CD14-positive monocyte (primary cell): ENCODE measurements around the gene KMT2B. TPM values are rescaled to one million over a fixed set of nuclear protein-coding genes. Genes with fewer than 3 reads are reported as not detected.

Source experiments
- DNase-seq, 3 donors: peaks; one replicate each; pipeline ENCODE4 v3.0.0-alpha.2; 2011 to 2022
- H2AFZ ChIP-seq: 2 replicates; pipeline ENCODE4 v1.6.0; 2012; ENCODE audit warnings: mild to moderate bottlenecking, low read depth, low read length, inconsistent platforms; ENCODE audit not compliant: insufficient read depth, poor library complexity, severe bottlenecking
- H3K27ac ChIP-seq, 2 donors: 1 replicate in 1 of 2; 2 replicates in 1 of 2; pipeline ENCODE4 v1.5.1; 2012 to 2013; ENCODE audit warnings: low read length in 2 of 2, control low read depth in 1 of 2, inconsistent platforms in 1 of 2, low read depth in 1 of 2, mild to moderate bottlenecking in 1 of 2
- H3K27me3 ChIP-seq, 2 donors: one replicate each; pipeline versions ENCODE4 v1.6.0 to v1.6.1; 2011 to 2013; ENCODE audit warnings: low read length in 2 of 2; ENCODE audit not compliant: control insufficient read depth in 2 of 2, insufficient read depth in 2 of 2
- H3K36me3 ChIP-seq, 2 donors: replicated peaks in 1 of 2; 1 replicate in 1 of 2; 2 replicates in 1 of 2; pipeline versions ENCODE4 v1.5.1 to v1.6.1; 2012 to 2013; ENCODE audit warnings: low read length in 2 of 2, control low read depth in 1 of 2, inconsistent platforms in 1 of 2, mild to moderate bottlenecking in 1 of 2; ENCODE audit not compliant: insufficient read depth in 2 of 2, control insufficient read depth in 1 of 2
- H3K4me1 ChIP-seq, 2 donors: 1 replicate in 1 of 2; 2 replicates in 1 of 2; pipeline versions ENCODE4 v1.5.1 to v1.6.1; 2012 to 2013; ENCODE audit warnings: low read length in 2 of 2, control low read depth in 1 of 2, inconsistent platforms in 1 of 2, mild to moderate bottlenecking in 1 of 2, moderate library complexity in 1 of 2; ENCODE audit not compliant: insufficient read depth in 2 of 2, control insufficient read depth in 1 of 2
- H3K4me2 ChIP-seq: replicated peaks from 2 replicates; pipeline ENCODE3; 2012; ENCODE audit warnings: low read length, moderate library complexity, mild to moderate bottlenecking; ENCODE audit not compliant: poor library complexity, severe bottlenecking; ENCODE audit errors: extremely low read depth
- H3K4me3 ChIP-seq, 3 experiments: fragments of 200-600 bp in 1 of 3; sonication (generic) in 1 of 3; replicated peaks in 1 of 3; 1 replicate in 2 of 3; 2 replicates in 1 of 3; pipeline ENCODE4 v1.5.1; 2011 to 2013; ENCODE audit warnings: low read length in 3 of 3, mild to moderate bottlenecking in 3 of 3, control low read depth in 2 of 3, low read depth in 2 of 3, inconsistent platforms in 1 of 3, moderate library complexity in 1 of 3
- H3K79me2 ChIP-seq: 2 replicates; pipeline ENCODE4 v1.6.0; 2012; ENCODE audit warnings: mild to moderate bottlenecking, control low read depth, inconsistent platforms, low read length, moderate library complexity; ENCODE audit not compliant: insufficient read depth
- H3K9ac ChIP-seq: 2 replicates; pipeline ENCODE4 v1.6.0; 2017; ENCODE audit warnings: low read length, mild to moderate bottlenecking; ENCODE audit not compliant: insufficient read depth, poor library complexity, severe bottlenecking
- H3K9me3 ChIP-seq, 2 donors: replicated peaks in 1 of 2; 1 replicate in 1 of 2; 2 replicates in 1 of 2; pipeline versions ENCODE4 v1.5.1 to v1.6.1; 2012 to 2013; ENCODE audit warnings: low read length in 2 of 2, control low read depth in 1 of 2; ENCODE audit not compliant: control insufficient read depth in 1 of 2, insufficient read depth in 1 of 2
- H4K20me1 ChIP-seq: 2 replicates; pipeline ENCODE4 v1.6.0; 2012; ENCODE audit warnings: mild to moderate bottlenecking, low read length, control low read depth, moderate library complexity; ENCODE audit not compliant: insufficient read depth
- H3K27ac Mint-ChIP-seq, 7 donors: one replicate each; pipeline ENCODE4 v1.8.0; 2020; ENCODE audit warnings: mild to moderate bottlenecking in 7 of 7, mixed read lengths in 7 of 7, moderate library complexity in 6 of 7, inconsistent platforms in 2 of 7
- H3K27me3 Mint-ChIP-seq, 3 donors: one replicate each; pipeline ENCODE4 v1.8.0; 2021 to 2022; ENCODE audit warnings: low read depth in 3 of 3, mild to moderate bottlenecking in 3 of 3, mixed read lengths in 3 of 3, moderate library complexity in 3 of 3, inconsistent platforms in 1 of 3
- H3K36me3 Mint-ChIP-seq, 2 donors: one replicate each; pipeline ENCODE4 v1.8.0; 2020; ENCODE audit warnings: mixed read lengths in 2 of 2, inconsistent platforms in 1 of 2, mild to moderate bottlenecking in 1 of 2
- H3K4me1 Mint-ChIP-seq: one replicate; pipeline ENCODE4 v1.8.0; 2020; ENCODE audit warnings: mild to moderate bottlenecking, mixed read lengths
- H3K4me3 Mint-ChIP-seq, 2 donors: one replicate each; pipeline ENCODE4 v1.8.0; 2020; ENCODE audit warnings: mild to moderate bottlenecking in 2 of 2, mixed read lengths in 2 of 2, moderate library complexity in 1 of 2
- H3K9me3 Mint-ChIP-seq, 7 donors: one replicate each; pipeline ENCODE4 v1.8.0; 2020 to 2022; ENCODE audit warnings: mixed read lengths in 7 of 7, mild to moderate bottlenecking in 6 of 7, moderate library complexity in 6 of 7, inconsistent platforms in 2 of 7
- WGBS: methylation state at CpG from one replicate; pipeline ENCODE4 v1.1.5; 2013; ENCODE audit warnings: missing lambda C conversion rate; ENCODE audit not compliant: insufficient coverage; 5-methylcytosine and 5-hydroxymethylcytosine counted together
- intact Hi-C, 2 donors: fragments of 100-400 bp; cut with micrococcal nuclease; formaldehyde crosslinking; loops; one replicate each; pipeline versions ENCODE4 v1.15.0 to v1.15.1; 2023
- polyA plus RNA-seq, 3 donors: library from polyadenylated mRNA; depleted of rRNA in 1 of 3; unstranded in 2 of 3; stranded (reverse) in 1 of 3; fragments of 300-500 nt in 2 of 3; fragments of >200 nt in 1 of 3; fragmentation: Illumina TruSeq in 2 of 3; gene quantifications; 1 replicate in 2 of 3; 2 replicates in 1 of 3; pipeline ENCODE4 v1.2.3, GENCODE V29; 2012 to 2021
- TF ChIP-seq, protein P1 (sequence below): fragments of 200-600 bp; IDR thresholded peaks from one replicate; pipeline ENCODE4 v1.8.0; 2022; ENCODE audit warnings: antibody characterized with exemption, mild to moderate bottlenecking

Gene KMT2B
- polyA plus RNA-seq, 3 donors, result 0.32 to 63.6 (median 0.65) TPM

- H3K36me3 Mint-ChIP-seq, result peaks cover 40 to 44% of the 10 kb centered on the region in 2 donors
- Histone ChIP-seq H3K4me1 (peaks cover 31 to 47% of the 10 kb centered on the region in 2 donors), H3K4me3 (no peak overlapping the region), H3K4me2 (no peak overlapping the region), H3K36me3 (peaks cover 24 to 30% of the 10 kb centered on the region in 2 donors), H3K9ac (no peak overlapping the region), H3K79me2 (peaks cover 19% of the 10 kb centered on the region), H3K27ac (no peak overlapping the region), H3K9me3 (no peaks in the 10 kb centered on the region), H2AFZ (no peak overlapping the region), H3K27me3 (peaks cover 9 to 18% of the 10 kb centered on the region in 2 donors), H4K20me1 (no peaks in the 10 kb centered on the region)
- H3K27ac Mint-ChIP-seq, result no peak overlapping the region
- H3K9me3 Mint-ChIP-seq, result peaks cover 0 to 8% (median 3%) of the 10 kb centered on the region in 7 donors
- TF ChIP-seq, protein P1, sequence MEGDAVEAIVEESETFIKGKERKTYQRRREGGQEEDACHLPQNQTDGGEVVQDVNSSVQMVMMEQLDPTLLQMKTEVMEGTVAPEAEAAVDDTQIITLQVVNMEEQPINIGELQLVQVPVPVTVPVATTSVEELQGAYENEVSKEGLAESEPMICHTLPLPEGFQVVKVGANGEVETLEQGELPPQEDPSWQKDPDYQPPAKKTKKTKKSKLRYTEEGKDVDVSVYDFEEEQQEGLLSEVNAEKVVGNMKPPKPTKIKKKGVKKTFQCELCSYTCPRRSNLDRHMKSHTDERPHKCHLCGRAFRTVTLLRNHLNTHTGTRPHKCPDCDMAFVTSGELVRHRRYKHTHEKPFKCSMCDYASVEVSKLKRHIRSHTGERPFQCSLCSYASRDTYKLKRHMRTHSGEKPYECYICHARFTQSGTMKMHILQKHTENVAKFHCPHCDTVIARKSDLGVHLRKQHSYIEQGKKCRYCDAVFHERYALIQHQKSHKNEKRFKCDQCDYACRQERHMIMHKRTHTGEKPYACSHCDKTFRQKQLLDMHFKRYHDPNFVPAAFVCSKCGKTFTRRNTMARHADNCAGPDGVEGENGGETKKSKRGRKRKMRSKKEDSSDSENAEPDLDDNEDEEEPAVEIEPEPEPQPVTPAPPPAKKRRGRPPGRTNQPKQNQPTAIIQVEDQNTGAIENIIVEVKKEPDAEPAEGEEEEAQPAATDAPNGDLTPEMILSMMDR, result no peak
- H3K4me3 Mint-ChIP-seq, result no peak overlapping the region
- peaks cover 17 to 25% (median 22%) of the 10 kb centered on the region in 3 donors for H3K27me3 Mint-ChIP-seq
- intact Hi-C loops, result loop anchor here in 1 of 2 donors (10.0 kb wide), 1 partner anchor 363 kb away; the partner anchor contains the start of genes OVOL3, POLR2I and TBCB
- DNase-seq, result no peak
- WGBS, result 98% methylated on average over 12 of the region's 14 CpGs
- H3K4me1 Mint-ChIP-seq, result peaks cover 32% of the 10 kb centered on the region
These were observed 34.3 kb downstream of the KMT2B start for GRCh38 chr19:35751839-35752745.

DNA sequence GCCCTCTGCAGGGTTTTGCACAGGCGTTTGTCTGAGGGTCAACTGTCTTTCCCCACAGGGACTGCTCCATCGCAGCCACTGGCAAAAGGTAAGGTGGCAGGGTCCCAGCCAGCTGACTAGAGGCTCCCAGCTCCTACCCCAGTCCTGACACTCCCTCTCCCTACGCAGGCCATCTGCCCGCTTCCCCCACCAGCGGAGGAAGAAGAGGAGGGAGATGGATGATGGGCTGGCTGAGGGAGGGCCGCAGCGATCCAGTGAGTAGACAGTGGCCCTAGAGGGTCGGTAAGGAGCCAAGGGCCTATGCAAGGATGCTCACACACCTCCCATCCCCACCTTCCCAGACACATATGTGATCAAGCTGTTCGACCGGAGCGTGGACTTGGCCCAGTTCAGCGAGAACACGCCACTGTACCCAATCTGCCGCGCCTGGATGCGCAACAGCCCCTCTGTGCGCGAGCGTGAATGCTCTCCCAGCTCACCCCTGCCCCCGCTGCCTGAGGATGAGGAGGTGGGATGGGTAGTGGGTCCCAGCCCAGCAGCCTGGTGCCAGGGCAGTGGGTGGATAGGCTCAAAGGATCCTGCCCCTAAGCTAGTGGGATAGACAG, 35.0 kb downstream of the KMT2B start:
- Mint-ChIP-seq H3K4me3 (no peak overlapping the region), H3K36me3 (peaks cover 36 to 39% of the 10 kb centered on the region in 2 donors), H3K9me3 (peaks cover 0 to 8% (median 3%) of the 10 kb centered on the region in 7 donors), H3K27ac (no peak overlapping the region), H3K27me3 (peaks cover 18 to 29% (median 25%) of the 10 kb centered on the region in 3 donors), H3K4me1 (peaks cover 37% of the 10 kb centered on the region)
- no peaks in the 10 kb centered on the region for H3K9me3 ChIP-seq
- DNase-seq, result no peak
- WGBS, result 96% methylated on average over 11 of the region's 20 CpGs
- peaks cover 9 to 21% of the 10 kb centered on the region in 2 donors for H3K27me3 ChIP-seq
- intact Hi-C loops, result loop anchor here in 1 of 2 donors (10.0 kb wide), 1 partner anchor 362 kb away; the partner anchor contains the start of genes OVOL3, POLR2I and TBCB
- H3K36me3 ChIP-seq, result peaks cover 24 to 30% of the 10 kb centered on the region in 2 donors
- H3K4me3 ChIP-seq, result no peak overlapping the region
- H3K4me1 ChIP-seq, result peaks cover 34 to 48% of the 10 kb centered on the region in 2 donors
- H2AFZ ChIP-seq, result no peak overlapping the region
- H3K4me2 ChIP-seq, result no peak overlapping the region
- TF ChIP-seq, protein P1, result no peak
- H3K79me2 ChIP-seq, result peaks cover 15% of the 10 kb centered on the region
- no peaks in the 10 kb centered on the region for H4K20me1 ChIP-seq
- H3K9ac ChIP-seq, result no peak overlapping the region
- H3K27ac ChIP-seq, result no peak overlapping the region
